Measurements from ENCODE around the gene ACVRL1.

ACVRL1 gene

GRCh38 chr12:51868821-51869495 is 38.3 kb upstream of the ACVRL1 start:
- in situ Hi-C loops (cut with HindIII; ENCODE audit: low sequenced_read_pairs), result no loop called here
- DNase-seq (ENCODE audit: low read depth), result no peak
- no peak for TF ChIP-seq CTCF (IDR thresholded peaks at IDR 0.05; ENCODE audit: low read depth, low read length, missing control alignments)
- peak overlapping the region; percentile 44 for H3K4me3 ChIP-seq (ENCODE audit: low read depth, low read length)

DNA sequence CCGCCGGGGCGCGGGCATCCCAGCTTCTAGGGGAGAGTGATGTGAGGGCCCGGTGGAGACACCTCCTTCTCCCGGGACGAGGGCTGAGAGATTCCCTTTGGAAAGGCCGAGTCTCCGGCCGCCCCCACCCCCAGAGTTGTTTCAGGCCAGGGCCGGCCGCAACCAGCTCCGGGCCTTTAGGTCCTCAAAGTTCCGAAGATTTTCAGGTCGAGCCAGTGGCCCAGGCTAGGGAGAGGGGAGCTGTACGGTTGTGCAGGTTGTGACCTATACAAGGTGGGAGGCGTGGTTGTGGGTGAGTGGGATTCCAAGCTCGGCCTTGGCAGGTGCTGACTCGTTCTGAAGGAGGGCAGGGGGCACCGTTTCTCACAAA is 37.8 kb upstream of the ACVRL1 start:
- TF ChIP-seq CTCF (IDR thresholded peaks at IDR 0.05; ENCODE audit: low read depth, low read length, missing control alignments), result no peak
- DNase-seq (ENCODE audit: low read depth), result no peak
- in situ Hi-C loops (cut with HindIII; ENCODE audit: low sequenced_read_pairs), result no loop called here
- peak overlapping the region; percentile 44 for H3K4me3 ChIP-seq (ENCODE audit: low read depth, low read length)

- in situ Hi-C loops (cut with HindIII; ENCODE audit: low sequenced_read_pairs), result no loop called here
- no peak for DNase-seq (ENCODE audit: low read depth)
- H3K4me3 ChIP-seq (ENCODE audit: low read depth, low read length), result no peak overlapping the region
- TF ChIP-seq CTCF (IDR thresholded peaks at IDR 0.05; ENCODE audit: low read depth, low read length, missing control alignments), result no peak
These were observed 37.4 kb upstream of the ACVRL1 start for GRCh38 chr12:51869931-51870330.

DNA sequence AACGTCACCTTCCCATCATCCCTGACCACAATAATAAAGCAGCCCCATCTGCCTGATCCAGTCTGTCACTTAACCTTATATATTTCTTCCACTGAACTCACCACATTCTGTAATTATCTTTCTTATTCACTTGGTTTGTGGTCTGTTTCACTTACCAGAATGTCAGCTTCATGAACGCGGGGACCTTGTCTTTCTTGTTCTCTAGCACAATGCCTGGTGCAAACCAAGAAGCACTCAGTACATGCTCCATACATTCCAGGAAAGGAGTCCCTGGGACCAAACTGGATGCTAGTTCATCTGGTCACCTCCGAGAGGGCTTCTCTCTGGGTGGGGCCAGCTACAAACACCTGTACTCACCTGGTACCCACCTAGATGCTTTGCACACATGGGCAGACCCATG is 36.8 kb upstream of the ACVRL1 start:
- DNase-seq (ENCODE audit: low read depth), result no peak
- TF ChIP-seq CTCF (IDR thresholded peaks at IDR 0.05; ENCODE audit: low read depth, low read length, missing control alignments), result no peak
- no peak overlapping the region for H3K4me3 ChIP-seq (ENCODE audit: low read depth, low read length)
- in situ Hi-C loops (cut with HindIII; ENCODE audit: low sequenced_read_pairs), result no loop called here

GRCh38 chr12:51871126-51871525 is 36.2 kb upstream of the ACVRL1 start:
- in situ Hi-C loops (cut with HindIII; ENCODE audit: low sequenced_read_pairs), result no loop called here
- no peak overlapping the region for H3K4me3 ChIP-seq (ENCODE audit: low read depth, low read length)

GRCh38 chr12:51871918-51872688 is 35.2 kb upstream of the ACVRL1 start:
- in situ Hi-C loops (cut with HindIII; ENCODE audit: low sequenced_read_pairs), result no loop called here
- no peak for DNase-seq (ENCODE audit: low read depth)
- TF ChIP-seq CTCF (IDR thresholded peaks at IDR 0.05; ENCODE audit: low read depth, low read length, missing control alignments), result no peak
- H3K4me3 ChIP-seq (ENCODE audit: low read depth, low read length), result no peak overlapping the region

More at GRCh38 chr12:51871126-51871525, 36.2 kb upstream of the ACVRL1 start:
- TF ChIP-seq CTCF (IDR thresholded peaks at IDR 0.05; ENCODE audit: low read depth, low read length, missing control alignments), result peak; percentile 2
- no peak for DNase-seq (ENCODE audit: low read depth)

Data from astrocyte of the cerebellum (primary cell).